CD4-positive, alpha-beta T cell (primary cell): Measurements from ENCODE around the gene TCERG1. TPM values are rescaled to one million over a fixed set of nuclear protein-coding genes. Genes with fewer than 3 reads are reported as not detected.

Experiments
- ATAC-seq: fragments of 200-7000 bp; cut with Tn5 transposase; one replicate; pipeline ENCODE4 v1.10.0; 2022; ENCODE audit warnings: mild to moderate bottlenecking; ENCODE audit not compliant: poor library complexity
- CTCF ChIA-PET: fragments of 350-600 bp; sonication (Branson Sonifier 250); formaldehyde crosslinking; loops from one replicate; lab custom pipeline; 2021; ENCODE audit warnings: antibody characterized with exemption, inconsistent platforms; lab: Charles Lee
- POLR2A ChIA-PET: fragments of 350-600 bp; sonication (Branson Sonifier 250); formaldehyde crosslinking; loops from one replicate; lab custom pipeline; 2021; ENCODE audit warnings: antibody characterized with exemption, inconsistent platforms; lab: Charles Lee
- DNase-seq, 14 experiments: peaks; one replicate each; pipeline ENCODE4 v3.0.0-alpha.2; 2013 to 2020; ENCODE audit warnings: mixed read lengths in 2 of 14
- H3K27ac ChIP-seq, 2 donors: one replicate each; pipeline versions ENCODE4 v1.5.1 to v1.7.0; 2013; ENCODE audit warnings: low read length in 2 of 2, low read depth in 1 of 2, mild to moderate bottlenecking in 1 of 2
- H3K27me3 ChIP-seq, 2 experiments: 1 replicate in 1 of 2; 2 replicates in 1 of 2; pipeline versions ENCODE4 v1.6.1 to v1.7.0; 2013; ENCODE audit warnings: low read length in 2 of 2, control low read depth in 1 of 2, mild to moderate bottlenecking in 1 of 2, moderate library complexity in 1 of 2; ENCODE audit not compliant: insufficient read depth in 2 of 2, control insufficient read depth in 1 of 2
- H3K36me3 ChIP-seq: one replicate; pipeline ENCODE4 v1.6.1; 2013; ENCODE audit warnings: low read length, control low read depth; ENCODE audit not compliant: insufficient read depth
- H3K4me1 ChIP-seq: one replicate; pipeline ENCODE4 v1.6.1; 2013; ENCODE audit warnings: low read length, control low read depth; ENCODE audit not compliant: insufficient read depth
- H3K4me3 ChIP-seq: one replicate; pipeline ENCODE4 v1.5.1; 2013; ENCODE audit warnings: mild to moderate bottlenecking, low read length, moderate library complexity
- H3K9me3 ChIP-seq, 2 experiments: 1 replicate in 1 of 2; 2 replicates in 1 of 2; pipeline versions ENCODE4 v1.6.1 to v1.7.0; 2013; ENCODE audit warnings: low read length in 2 of 2, mild to moderate bottlenecking in 2 of 2, control low read depth in 1 of 2, moderate library complexity in 1 of 2; ENCODE audit not compliant: control insufficient read depth in 1 of 2, insufficient read depth in 1 of 2
- H3K27ac Mint-ChIP-seq: one replicate; pipeline ENCODE4 v1.8.0; 2020; ENCODE audit warnings: mixed read lengths
- H3K27me3 Mint-ChIP-seq: one replicate; pipeline ENCODE4 v1.8.0; 2021; ENCODE audit warnings: mixed read lengths
- H3K36me3 Mint-ChIP-seq: one replicate; pipeline ENCODE4 v1.8.0; 2021; ENCODE audit warnings: low read depth, mixed read lengths
- H3K4me1 Mint-ChIP-seq: one replicate; pipeline ENCODE4 v1.8.0; 2021; ENCODE audit warnings: low read depth, mixed read lengths
- H3K4me3 Mint-ChIP-seq: one replicate; pipeline ENCODE4 v1.8.0; 2020; ENCODE audit warnings: mild to moderate bottlenecking, mixed read lengths
- H3K9me3 Mint-ChIP-seq: one replicate; pipeline ENCODE4 v1.8.0; 2020; ENCODE audit warnings: mixed read lengths
- CTCF ChIP-seq: fragments of 200-600 bp; IDR thresholded peaks from one replicate; pipeline ENCODE4 v1.8.0; 2022; ENCODE audit warnings: antibody characterized with exemption, mild to moderate bottlenecking
- intact Hi-C, 2 experiments: fragments of 100-400 bp; cut with DNase I in 1 of 2; cut with micrococcal nuclease in 1 of 2; formaldehyde crosslinking; loops; one replicate each; pipeline versions ENCODE4 v1.15.1 to v1.9.0; 2023 to 2025; cut with DNase I, micrococcal nuclease
- polyA plus RNA-seq, 2 donors: library from polyadenylated mRNA; unstranded; fragments of 120-200 nt; gene quantifications; one replicate each; pipeline ENCODE4 v1.2.1, GENCODE V29; 2013
- total RNA-seq, 174 experiments: library from RNA in 2 of 174; stranded (reverse) in 2 of 174; gene quantifications; one replicate each; pipeline ENCODE4 v1.2.3 and lab custom pipeline; 2021 to 2026

Gene TCERG1
- total RNA-seq = 10 to 100 TPM; 88.0 to 88.7 TPM
- 52.0 TPM for polyA plus RNA-seq (2013, experiment 1 of 2)
- 66.6 TPM for polyA plus RNA-seq (2013, experiment 2 of 2)
- total RNA-seq (lab: John Stamatoyannopoulos, UW) = 83.6 to 308 (median 126) reads per million in 172 experiments

GRCh38 chr5:146446861-146447733 is at the start of gene TCERG1:
Gene TCERG1, plus strand, starts transcription at chr5:146447333. Its CDS starts 17 bp downstream, at chr5:146447350.
- POLR2A ChIA-PET = interaction anchor here (0.6 to 1.4 kb wide), 4 partner anchors 13 to 299 kb away, joined by 3 to 7 read pairs (median 4); partner anchors contain the start of gene LARS1
- CTCF ChIA-PET = interaction anchor here (0.7 to 1.1 kb wide), 4 partner anchors 14 to 20 kb away, joined by 3 read pairs; no protein-coding TSS in a partner anchor
- peak within 1 kb of the TSS; percentile 87 for H3K27ac Mint-ChIP-seq
- peak; percentile 69 for TF ChIP-seq CTCF
- peaks cover 9% of the 10 kb centered on the region for H3K36me3 Mint-ChIP-seq
- no peaks in the 10 kb centered on the region for H3K9me3 Mint-ChIP-seq
- ATAC-seq = peak; percentile 93
- no peaks in the 10 kb centered on the region for H3K27me3 ChIP-seq
- no peaks in the 10 kb centered on the region for H3K9me3 ChIP-seq
- peak within 1 kb of the TSS; percentile 97 for H3K4me3 Mint-ChIP-seq
- H3K4me1 Mint-ChIP-seq = peaks cover 48% of the 10 kb centered on the region
- H3K4me1 ChIP-seq = peaks cover 26% of the 10 kb centered on the region
- H3K36me3 ChIP-seq = no peaks in the 10 kb centered on the region
- DNase-seq = peak; percentile 93 to 99 (median 96)
- no peaks in the 10 kb centered on the region for H3K27me3 Mint-ChIP-seq
- H3K4me3 ChIP-seq = peak within 1 kb of the TSS; percentile 99
- peak within 1 kb of the TSS; percentile 86 to 96 for H3K27ac ChIP-seq
- intact Hi-C loops = loop anchor here (5.0 kb wide), 3 partner anchors 245 to 1935 kb away; partner anchors contain the start of genes RBM27 (in 2 of the 2), FBXO38 (in 1 of the 2) and LARS1 (in 1 of the 2)

- no peaks in the 10 kb centered on the region for H3K4me1 Mint-ChIP-seq
- H3K4me3 Mint-ChIP-seq = no peak overlapping the region
- TF ChIP-seq CTCF = no peak
- H3K36me3 Mint-ChIP-seq = no peaks in the 10 kb centered on the region
- Histone ChIP-seq H3K4me1 (no peaks in the 10 kb centered on the region), H3K27ac (no peak overlapping the region), H3K9me3 (no peaks in the 10 kb centered on the region), H3K4me3 (no peak overlapping the region), H3K27me3 (peaks cover 14 to 15% of the 10 kb centered on the region in 2 experiments), H3K36me3 (no peaks in the 10 kb centered on the region)
- H3K27me3 Mint-ChIP-seq = peaks cover 74% of the 10 kb centered on the region
- ChIA-PET CTCF (no interaction called here), POLR2A (no interaction called here)
- H3K27ac Mint-ChIP-seq = no peak overlapping the region
- no peaks in the 10 kb centered on the region for H3K9me3 Mint-ChIP-seq
- no peak for ATAC-seq
- DNase-seq = no peak
- intact Hi-C loops = no loop called here
These were observed 48.3 kb upstream of the TCERG1 start for GRCh38 chr5:146398826-146399225.

GRCh38 chr5:146399481-146399880 is 47.7 kb upstream of the TCERG1 start:
- H3K9me3 Mint-ChIP-seq = no peaks in the 10 kb centered on the region
- Histone ChIP-seq H3K4me1 (no peaks in the 10 kb centered on the region), H3K27ac (no peak overlapping the region), H3K9me3 (no peaks in the 10 kb centered on the region), H3K4me3 (no peak overlapping the region), H3K36me3 (no peaks in the 10 kb centered on the region), H3K27me3 (peaks cover 15 to 18% of the 10 kb centered on the region in 2 experiments)
- no peak for ATAC-seq
- H3K27me3 Mint-ChIP-seq = peaks cover 75% of the 10 kb centered on the region
- H3K27ac Mint-ChIP-seq = no peak overlapping the region
- no peaks in the 10 kb centered on the region for H3K36me3 Mint-ChIP-seq
- CTCF ChIA-PET = no interaction called here
- H3K4me1 Mint-ChIP-seq = no peaks in the 10 kb centered on the region
- intact Hi-C loops = no loop called here
- TF ChIP-seq CTCF = no peak
- H3K4me3 Mint-ChIP-seq = no peak overlapping the region
- no peak for DNase-seq
- POLR2A ChIA-PET = no interaction called here
